Prostate gland (tissue), 2 donors: ENCODE data around the gene TJP1.
"Not testable (repeated sequence)": the region's sequence is repeated elsewhere in the genome, so short reads cannot be mapped to it uniquely, and the experiment has no call there.

ENCODE experiments used
- CTCF ChIP-seq, 4 experiments: fragments of 200-600 bp in 2 of 4; fragments of 450-650 bp in 2 of 4; sonication (generic) in 2 of 4; IDR thresholded peaks; 1 replicate in 3 of 4; 2 replicates in 1 of 4; pipeline ENCODE4 v1.5.1; 2016 to 2019; ENCODE audit warnings: antibody characterized with exemption in 4 of 4, mild to moderate bottlenecking in 2 of 4, moderate library complexity in 2 of 4
- POLR2A ChIP-seq: fragments of 450-650 bp; IDR thresholded peaks from one replicate; pipeline ENCODE4 v1.6.1; 2016; ENCODE audit warnings: antibody characterized with exemption, mild to moderate bottlenecking
- POLR2AphosphoS5 ChIP-seq: sonication (generic); formaldehyde crosslinking; IDR thresholded peaks from one replicate; pipeline ENCODE4 v1.6.1; 2017; ENCODE audit warnings: antibody characterized with exemption

GRCh38 chr15:29730471-29730870 lies 91.8 kb downstream of the TJP1 start:
- TF ChIP-seq CTCF (IDR thresholded peaks at IDR 0.05); POLR2A; POLR2AphosphoS5: not testable (repeated sequence)
